IPS DF 6.9 (cell line): ENCODE data around the gene STXBP2.

ENCODE experiments used
- DNase-seq: peaks from one replicate; pipeline ENCODE4 v3.0.0-alpha.2; 2013; ENCODE audit warnings: low read depth, low spot score
- H3K27ac ChIP-seq: one replicate; pipeline ENCODE4 v1.5.1; 2013; ENCODE audit warnings: low read length, control low read depth
- H3K27me3 ChIP-seq: 2 replicates; pipeline ENCODE4 v1.6.1; 2013; ENCODE audit warnings: mild to moderate bottlenecking, low read length; ENCODE audit not compliant: control insufficient read depth, insufficient read depth
- H3K36me3 ChIP-seq: 2 replicates; pipeline ENCODE4 v1.6.1; 2013; ENCODE audit warnings: low read length; ENCODE audit not compliant: control insufficient read depth, insufficient read depth
- H3K4me1 ChIP-seq: 2 replicates; pipeline ENCODE4 v1.6.1; 2013; ENCODE audit warnings: low read length; ENCODE audit not compliant: control insufficient read depth, insufficient read depth
- H3K4me3 ChIP-seq: 2 replicates; pipeline ENCODE4 v1.5.1; 2013; ENCODE audit warnings: mild to moderate bottlenecking, low read length
- H3K9me3 ChIP-seq: 2 replicates; pipeline ENCODE4 v1.6.1; 2013; ENCODE audit warnings: low read length, inconsistent platforms; ENCODE audit not compliant: control insufficient read depth, insufficient read depth
- WGBS: extraction: QIAGEN DNeasy Blood & Tissue Kit; methylation state at CpG from one replicate; pipeline ENCODE4 v1.1.7; 2013; ENCODE audit warnings: mixed read lengths, missing lambda C conversion rate; ENCODE audit not compliant: insufficient read length, insufficient coverage; 5-methylcytosine and 5-hydroxymethylcytosine counted together

STXBP2 gene

GRCh38 chr19:7602935-7603497 is 33.9 kb upstream of the STXBP2 start:
- no CpG with 5 or more reads among the region's 11 CpGs for WGBS
- Histone ChIP-seq H3K27me3 (no peaks in the 10 kb centered on the region), H3K4me1 (no peaks in the 10 kb centered on the region), H3K36me3 (peaks cover 2% of the 10 kb centered on the region; the same call in 1 of the 2 replicates), H3K27ac (no peak overlapping the region), H3K9me3 (no peaks in the 10 kb centered on the region), H3K4me3 (no peak overlapping the region)
- DNase-seq: no peak

- H3K4me1 ChIP-seq: no peaks in the 10 kb centered on the region
- no peak overlapping the region for H3K27ac ChIP-seq
- no peak for DNase-seq
- no peaks in the 10 kb centered on the region for H3K27me3 ChIP-seq
- no peaks in the 10 kb centered on the region for H3K9me3 ChIP-seq
- H3K4me3 ChIP-seq: no peak overlapping the region
- WGBS: no CpG with 5 or more reads among the region's 9 CpGs
- peaks cover 5% of the 10 kb centered on the region for H3K36me3 ChIP-seq
Observed at GRCh38 chr19:7603919-7604318, 33.0 kb upstream of the STXBP2 start.

- no CpG with 5 or more reads among the region's 14 CpGs for WGBS
- H3K36me3 ChIP-seq: peaks cover 9% of the 10 kb centered on the region
- H3K27ac ChIP-seq: no peak overlapping the region
- H3K4me1 ChIP-seq: no peaks in the 10 kb centered on the region
- no peaks in the 10 kb centered on the region for H3K9me3 ChIP-seq
- H3K27me3 ChIP-seq: no peaks in the 10 kb centered on the region
- DNase-seq: peak; percentile 76
- H3K4me3 ChIP-seq: no peak overlapping the region
Observed at GRCh38 chr19:7605490-7606222, 31.3 kb upstream of the STXBP2 start.

DNA sequence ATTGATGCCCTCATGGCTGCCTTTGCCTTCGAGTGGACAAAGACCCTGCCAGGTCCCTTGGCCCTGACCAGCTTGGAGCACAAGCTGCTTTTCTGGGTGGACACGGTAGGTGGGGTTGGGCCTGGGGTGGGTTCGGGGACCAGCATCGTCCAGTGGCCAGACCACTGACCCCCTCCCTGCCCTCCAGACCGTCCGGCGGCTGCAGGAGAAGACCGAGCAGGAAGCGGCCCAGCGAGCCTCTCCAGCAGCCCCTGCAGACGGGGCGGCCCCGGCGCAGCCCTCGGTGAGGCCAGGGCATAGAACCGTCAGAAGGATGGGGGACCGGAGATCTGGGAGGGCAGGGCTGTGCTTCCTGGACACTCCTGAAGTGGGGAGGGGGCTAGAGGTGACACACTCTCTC is 30.6 kb upstream of the STXBP2 start:
- no peaks in the 10 kb centered on the region for H3K27me3 ChIP-seq
- H3K36me3 ChIP-seq: peaks cover 13% of the 10 kb centered on the region
- no peaks in the 10 kb centered on the region for H3K4me1 ChIP-seq
- no peaks in the 10 kb centered on the region for H3K9me3 ChIP-seq
- DNase-seq: no peak
- no CpG with 5 or more reads among the region's 17 CpGs for WGBS
- H3K27ac ChIP-seq: no peak overlapping the region
- H3K4me3 ChIP-seq: no peak overlapping the region

DNA sequence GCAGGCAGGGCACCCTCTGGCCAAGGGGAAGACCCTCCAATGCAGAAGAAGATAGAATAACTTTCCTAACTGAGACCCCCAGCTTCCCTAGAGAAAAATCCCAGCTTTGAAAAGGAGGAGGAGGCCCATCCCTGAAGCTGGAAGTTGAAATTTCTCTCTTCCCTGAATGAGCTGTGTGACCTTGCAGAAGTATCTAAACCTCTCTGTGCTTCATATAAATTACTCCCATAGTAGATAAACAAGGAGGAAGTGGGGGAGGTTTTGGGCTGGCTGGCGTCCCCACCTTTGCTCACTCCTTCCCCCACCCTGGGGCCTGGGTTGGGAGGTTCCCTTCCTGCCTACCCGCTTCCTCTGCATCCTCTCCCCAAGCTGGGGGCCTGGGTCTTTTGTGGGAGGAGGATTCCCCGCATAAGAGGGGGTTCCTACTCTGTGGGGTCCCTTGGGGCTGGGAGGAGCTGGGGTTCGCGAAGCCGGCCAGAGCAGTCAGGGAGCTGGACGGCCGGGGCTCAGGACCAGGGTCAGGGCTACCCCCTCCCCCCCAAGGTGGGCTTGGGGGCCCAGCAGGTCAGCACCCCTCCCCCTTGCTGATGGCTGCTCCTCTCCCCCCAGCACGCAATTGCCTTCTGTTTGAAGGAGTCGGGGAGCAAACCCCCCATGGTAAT is 29.6 kb upstream of the STXBP2 start:
- no peak for DNase-seq
- WGBS: no CpG with 5 or more reads among the region's 10 CpGs

GRCh38 chr19:7607874-7608560 is 28.9 kb upstream of the STXBP2 start:
- DNase-seq: no peak
- H3K4me1 ChIP-seq: no peaks in the 10 kb centered on the region
- WGBS: no CpG with 5 or more reads among the region's 25 CpGs

More for the DNA sequence above, 29.6 kb upstream of the STXBP2 start:
- H3K27ac ChIP-seq: no peak overlapping the region
- H3K4me3 ChIP-seq: no peak overlapping the region
- H3K27me3 ChIP-seq: no peaks in the 10 kb centered on the region
- H3K9me3 ChIP-seq: no peaks in the 10 kb centered on the region
- no peaks in the 10 kb centered on the region for H3K4me1 ChIP-seq
- H3K36me3 ChIP-seq: peaks cover 23% of the 10 kb centered on the region

DNA sequence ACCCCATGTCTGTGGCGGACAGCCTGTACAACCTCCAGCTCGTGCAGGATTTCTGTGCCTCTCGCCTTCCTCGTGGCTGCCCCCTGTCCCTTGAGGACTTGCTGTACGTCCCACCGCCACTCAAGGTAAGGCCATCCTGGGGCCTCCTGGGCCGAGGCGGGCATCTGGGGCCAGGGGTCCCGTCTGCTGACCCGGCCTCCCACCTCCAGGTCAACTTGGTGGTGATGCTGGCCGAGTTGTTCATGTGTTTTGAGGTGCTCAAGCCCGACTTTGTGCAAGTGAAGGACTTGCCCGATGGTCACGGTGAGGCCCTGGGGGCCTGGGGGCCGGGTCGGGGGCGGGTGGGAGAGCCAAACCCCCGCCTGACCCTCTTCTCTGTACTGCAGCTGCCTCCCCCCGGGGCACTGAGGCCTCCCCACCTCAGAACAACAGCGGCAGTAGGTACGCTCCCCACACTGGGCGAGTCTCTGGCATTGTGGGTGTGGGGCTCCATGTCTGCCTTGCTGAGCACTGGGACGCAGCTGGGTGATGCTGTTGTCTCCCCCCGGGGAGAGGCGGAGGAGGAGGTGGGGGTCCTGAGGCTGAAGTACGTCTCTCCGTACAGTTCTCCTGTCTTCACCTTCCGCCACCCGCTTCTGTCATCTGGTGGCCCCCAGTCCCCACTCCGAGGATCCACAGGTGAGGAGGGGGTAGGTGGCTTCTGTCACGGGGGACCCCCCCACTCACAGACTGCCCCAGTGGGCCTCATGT is 26.2 kb upstream of the STXBP2 start:
- peaks cover 28% of the 10 kb centered on the region for H3K36me3 ChIP-seq
- no peaks in the 10 kb centered on the region for H3K4me1 ChIP-seq
- H3K9me3 ChIP-seq: no peaks in the 10 kb centered on the region
- no peaks in the 10 kb centered on the region for H3K27me3 ChIP-seq
- no peak for DNase-seq
- no peak overlapping the region for H3K27ac ChIP-seq
- WGBS: no CpG with 5 or more reads among the region's 31 CpGs
- H3K4me3 ChIP-seq: no peak overlapping the region

More at GRCh38 chr19:7607874-7608560, 28.9 kb upstream of the STXBP2 start:
- Histone ChIP-seq H3K4me3 (no peak overlapping the region), H3K9me3 (no peaks in the 10 kb centered on the region), H3K27ac (no peak overlapping the region), H3K27me3 (no peaks in the 10 kb centered on the region), H3K36me3 (peaks cover 28% of the 10 kb centered on the region)

DNA sequence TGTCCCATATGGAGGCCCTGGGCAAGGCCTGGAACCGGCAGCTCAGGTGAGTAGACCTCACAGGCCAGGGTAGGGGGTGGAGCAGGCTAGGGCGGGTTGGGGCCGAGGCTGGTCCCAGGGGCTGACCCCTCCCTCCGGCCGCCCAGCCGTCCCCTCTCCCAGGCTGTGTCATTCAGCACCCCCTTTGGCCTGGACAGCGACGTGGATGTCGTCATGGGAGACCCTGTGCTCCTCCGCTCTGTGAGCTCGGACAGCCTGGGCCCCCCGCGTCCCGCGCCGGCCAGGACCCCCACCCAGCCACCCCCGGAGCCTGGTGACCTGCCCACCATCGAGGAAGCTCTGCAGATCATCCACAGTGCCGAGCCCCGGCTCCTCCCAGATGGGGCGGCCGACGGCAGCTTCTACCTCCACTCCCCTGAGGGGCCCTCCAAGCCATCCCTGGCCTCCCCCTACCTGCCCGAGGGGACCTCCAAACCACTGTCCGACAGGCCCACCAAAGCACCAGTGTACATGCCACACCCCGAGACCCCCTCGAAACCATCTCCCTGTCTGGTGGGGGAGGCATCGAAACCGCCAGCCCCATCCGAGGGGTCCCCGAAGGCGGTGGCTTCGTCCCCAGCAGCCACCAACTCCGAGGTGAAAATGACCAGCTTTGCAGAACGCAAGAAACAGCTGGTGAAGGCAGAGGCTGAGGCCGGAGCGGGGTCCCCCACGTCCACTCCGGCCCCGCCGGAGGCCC is 25.2 kb upstream of the STXBP2 start:
- H3K4me1 ChIP-seq: no peaks in the 10 kb centered on the region
- no peak overlapping the region for H3K27ac ChIP-seq
- H3K4me3 ChIP-seq: no peak overlapping the region
- H3K9me3 ChIP-seq: no peaks in the 10 kb centered on the region
- H3K27me3 ChIP-seq: no peaks in the 10 kb centered on the region
- peaks cover 32% of the 10 kb centered on the region for H3K36me3 ChIP-seq
- no CpG with 5 or more reads among the region's 41 CpGs for WGBS
- no peak for DNase-seq

DNA sequence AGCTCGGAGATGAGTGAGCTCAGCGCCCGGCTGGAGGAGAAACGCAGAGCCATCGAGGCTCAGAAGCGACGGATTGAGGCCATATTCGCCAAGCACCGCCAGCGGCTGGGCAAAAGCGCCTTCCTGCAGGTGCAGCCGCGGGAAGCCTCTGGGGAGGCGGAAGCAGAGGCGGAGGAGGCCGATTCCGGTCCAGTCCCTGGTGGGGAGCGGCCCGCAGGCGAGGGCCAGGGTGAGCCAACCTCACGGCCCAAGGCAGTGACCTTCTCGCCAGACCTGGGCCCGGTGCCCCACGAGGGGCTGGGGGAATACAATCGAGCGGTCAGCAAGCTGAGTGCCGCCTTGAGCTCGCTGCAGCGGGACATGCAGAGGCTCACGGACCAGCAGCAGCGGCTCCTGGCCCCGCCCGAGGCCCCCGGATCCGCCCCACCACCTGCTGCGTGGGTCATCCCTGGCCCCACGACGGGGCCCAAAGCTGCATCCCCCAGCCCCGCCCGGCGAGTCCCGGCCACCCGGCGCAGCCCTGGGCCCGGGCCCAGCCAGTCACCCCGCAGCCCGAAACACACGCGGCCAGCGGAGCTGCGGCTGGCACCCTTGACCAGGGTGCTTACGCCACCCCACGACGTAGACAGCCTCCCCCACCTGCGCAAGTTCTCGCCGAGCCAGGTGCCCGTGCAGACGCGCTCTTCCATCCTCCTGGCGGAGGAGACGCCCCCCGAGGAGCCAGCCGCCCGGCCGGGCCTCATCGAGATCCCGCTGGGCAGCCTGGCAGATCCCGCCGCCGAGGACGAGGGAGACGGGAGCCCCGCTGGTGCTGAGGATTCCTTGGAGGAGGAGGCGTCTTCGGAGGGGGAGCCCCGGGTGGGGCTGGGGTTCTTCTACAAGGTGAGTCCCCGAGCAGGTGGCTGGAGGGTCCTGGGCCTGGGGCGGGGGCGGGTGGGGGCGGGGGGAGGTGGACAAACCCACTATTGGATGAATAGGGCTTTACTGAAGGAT is 24.3 kb upstream of the STXBP2 start:
- H3K4me3 ChIP-seq: no peak overlapping the region
- DNase-seq: no peak
- peaks cover 36% of the 10 kb centered on the region for H3K36me3 ChIP-seq
- WGBS: no CpG with 5 or more reads among the region's 81 CpGs
- no peaks in the 10 kb centered on the region for H3K27me3 ChIP-seq
- no peak overlapping the region for H3K27ac ChIP-seq
- H3K9me3 ChIP-seq: no peaks in the 10 kb centered on the region
- H3K4me1 ChIP-seq: no peaks in the 10 kb centered on the region
